Neural cell (in vitro differentiated cells): ENCODE data around the gene HDAC4.

Experiments used
- CTCF ChIP-seq: fragments of 450-650 bp; IDR thresholded peaks from 2 replicates; pipeline ENCODE4 v1.5.1; 2014; ENCODE audit warnings: antibody characterized with exemption, mild to moderate bottlenecking, moderate library complexity; ENCODE audit not compliant: poor library complexity, severe bottlenecking
- EZH2 ChIP-seq: fragments of 200-600, 300-800 bp; shearing (Covaris generic), sonication (generic); IDR thresholded peaks from 2 replicates; pipeline ENCODE4 v1.6.1; 2014; ENCODE audit warnings: antibody characterized with exemption, low read length, borderline replicate concordance, mild to moderate bottlenecking; ENCODE audit not compliant: insufficient read depth, poor library complexity, severe bottlenecking
- POLR2AphosphoS5 ChIP-seq: IDR thresholded peaks from 2 replicates; pipeline ENCODE4 v1.6.1; 2012
- TAF1 ChIP-seq: IDR thresholded peaks from 2 replicates; pipeline ENCODE4 v1.6.1; 2012; ENCODE audit warnings: low read depth

- no peak for TF ChIP-seq POLR2AphosphoS5
- TF ChIP-seq EZH2 = no peak
- no peak for TF ChIP-seq CTCF
- no peak for TF ChIP-seq TAF1
These were observed 8.0 kb downstream of the HDAC4 start for GRCh38 chr2:239392688-239393387.
